T-helper 1 cell (primary cell): Measurements from ENCODE around the gene RASSF10.

Source experiments
- DNase-seq, 5 donors: peaks; one replicate each; pipeline ENCODE4 v3.0.0-alpha.2; 2012 to 2020

Gene RASSF10

DNA sequence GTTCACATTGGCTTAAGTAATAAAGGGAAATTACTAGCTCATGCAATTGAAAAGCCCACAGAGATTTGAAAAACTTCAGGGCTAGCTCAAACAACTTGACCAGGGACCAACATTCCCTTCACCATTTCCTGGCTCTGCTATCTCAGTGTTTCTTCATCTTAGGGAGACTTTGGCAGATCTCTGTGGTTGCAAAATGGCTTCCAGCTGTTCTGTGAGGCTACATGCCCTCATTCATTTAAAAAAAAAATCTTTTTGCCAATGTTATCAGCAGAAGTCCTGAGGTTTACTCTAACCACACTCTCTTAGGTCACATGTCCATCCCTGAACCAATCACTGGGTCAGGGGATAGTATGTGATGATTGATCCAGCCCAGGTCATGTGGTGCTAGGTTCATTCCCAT, 13.9 kb upstream of the RASSF10 start:
- DNase-seq: no peak

DNA sequence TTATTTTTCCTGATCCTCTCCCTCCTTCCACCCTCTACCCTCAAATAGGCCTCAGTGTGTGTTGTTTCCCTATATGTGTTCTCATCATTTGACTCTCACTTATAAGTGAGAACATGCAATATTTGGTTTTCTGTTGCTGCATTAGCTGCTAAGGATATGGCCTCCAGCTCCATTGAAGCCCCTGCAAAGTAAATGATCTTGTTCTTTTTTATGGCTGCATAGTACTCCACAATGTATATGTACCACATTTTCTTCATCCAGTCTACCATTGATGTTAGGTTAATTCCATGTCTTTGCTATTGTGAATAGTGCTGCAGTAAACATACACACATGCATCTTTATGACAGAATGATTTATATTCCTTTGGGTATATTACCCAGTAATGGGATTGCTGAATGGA, 13.3 kb upstream of the RASSF10 start:
- DNase-seq: no peak

DNA sequence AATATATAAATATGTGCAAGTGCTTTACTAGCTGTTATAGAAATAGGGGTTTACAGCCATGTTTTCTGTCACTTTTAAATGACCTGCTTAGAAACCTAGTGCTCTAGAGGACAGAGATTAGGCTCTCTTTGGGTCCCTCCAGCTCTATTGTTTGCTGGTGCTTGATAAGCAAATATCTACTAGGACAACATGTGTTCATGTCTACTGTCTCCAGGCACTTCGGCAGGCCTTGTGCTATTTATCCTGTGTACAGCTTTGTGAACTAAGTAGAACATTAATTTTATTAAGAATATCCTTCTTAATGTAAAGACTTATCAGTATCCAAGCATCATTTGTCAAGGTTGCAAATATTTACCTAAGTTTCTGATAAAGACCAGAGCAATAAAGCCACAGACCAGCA, 11.9 kb upstream of the RASSF10 start:
- no peak for DNase-seq

DNA sequence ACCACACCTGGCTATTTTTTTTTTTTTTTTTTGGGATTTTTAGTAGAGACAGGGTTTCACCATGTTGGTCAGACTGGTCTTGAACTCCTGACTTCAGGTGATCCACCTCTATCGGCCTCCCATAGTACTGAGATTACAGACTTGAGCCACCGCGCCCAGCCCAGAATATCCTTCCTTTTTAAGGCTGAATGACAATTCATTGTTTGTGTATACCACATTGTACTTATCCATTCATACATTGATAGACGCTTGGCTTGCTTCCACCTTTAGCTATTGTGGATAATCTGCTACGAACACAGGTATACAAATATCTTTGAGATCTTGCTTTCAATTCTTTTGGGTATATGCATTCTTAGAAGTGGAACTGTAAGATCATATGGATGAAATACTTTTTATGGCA, 10.8 kb upstream of the RASSF10 start:
- no peak for DNase-seq

DNA sequence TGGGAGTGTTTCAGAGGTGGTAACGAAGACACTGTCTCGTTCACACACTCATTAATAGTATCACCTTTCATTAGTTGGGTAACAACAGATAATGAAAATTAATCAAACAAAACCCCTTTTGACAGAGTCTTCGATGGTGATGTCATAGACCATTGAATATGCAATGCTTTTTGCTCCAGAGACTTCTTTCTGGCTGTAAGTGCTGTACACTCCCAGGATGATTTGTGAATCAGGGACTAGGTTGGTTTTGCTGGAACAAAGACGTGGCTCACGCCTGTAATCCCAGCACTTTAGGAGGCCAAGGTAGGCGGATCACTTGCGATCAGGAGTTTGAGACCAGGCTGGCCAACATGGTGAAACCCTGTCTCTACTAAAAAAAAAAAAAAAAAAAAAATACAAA, 9.5 kb upstream of the RASSF10 start:
- no peak for DNase-seq

DNA sequence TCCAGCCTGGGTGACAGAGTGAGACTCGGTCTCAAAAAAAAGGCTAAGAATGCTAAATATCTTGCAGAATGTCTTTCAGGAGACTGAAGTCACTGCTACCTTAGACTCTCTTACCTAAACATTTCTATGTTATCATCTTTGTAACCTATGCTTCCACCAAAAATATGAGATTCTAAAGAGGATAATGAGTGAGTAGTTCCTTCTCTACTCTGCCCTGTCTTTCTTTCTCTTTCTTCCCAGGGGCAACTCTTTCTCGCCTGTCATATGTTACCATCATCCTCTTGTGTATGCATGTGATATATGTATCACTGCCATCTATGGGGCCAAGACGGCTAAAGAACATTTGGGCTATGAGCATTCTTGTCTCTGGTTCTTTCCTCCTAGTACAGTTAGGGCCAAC, 9.0 kb upstream of the RASSF10 start:
- no peak for DNase-seq

DNA sequence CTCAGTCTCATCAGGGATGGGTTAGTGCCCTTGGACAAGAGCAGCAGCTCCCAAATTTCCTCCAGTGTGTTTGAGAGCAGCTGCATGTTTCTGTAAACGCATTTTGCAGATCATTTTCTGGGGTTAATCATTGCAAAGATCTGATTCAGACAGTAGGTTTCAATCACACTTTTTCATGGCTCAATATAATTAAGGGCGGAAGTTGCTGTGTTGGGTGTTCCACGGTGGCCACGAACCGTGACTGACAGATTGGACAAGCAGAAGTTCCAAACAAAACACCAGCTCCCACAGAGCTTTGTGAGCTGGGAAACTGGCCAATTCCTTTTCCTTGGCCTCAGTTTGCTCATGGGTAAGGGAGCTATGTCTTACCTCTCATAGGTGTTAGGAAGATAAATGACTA, 8.4 kb upstream of the RASSF10 start:
- no peak for DNase-seq

DNA sequence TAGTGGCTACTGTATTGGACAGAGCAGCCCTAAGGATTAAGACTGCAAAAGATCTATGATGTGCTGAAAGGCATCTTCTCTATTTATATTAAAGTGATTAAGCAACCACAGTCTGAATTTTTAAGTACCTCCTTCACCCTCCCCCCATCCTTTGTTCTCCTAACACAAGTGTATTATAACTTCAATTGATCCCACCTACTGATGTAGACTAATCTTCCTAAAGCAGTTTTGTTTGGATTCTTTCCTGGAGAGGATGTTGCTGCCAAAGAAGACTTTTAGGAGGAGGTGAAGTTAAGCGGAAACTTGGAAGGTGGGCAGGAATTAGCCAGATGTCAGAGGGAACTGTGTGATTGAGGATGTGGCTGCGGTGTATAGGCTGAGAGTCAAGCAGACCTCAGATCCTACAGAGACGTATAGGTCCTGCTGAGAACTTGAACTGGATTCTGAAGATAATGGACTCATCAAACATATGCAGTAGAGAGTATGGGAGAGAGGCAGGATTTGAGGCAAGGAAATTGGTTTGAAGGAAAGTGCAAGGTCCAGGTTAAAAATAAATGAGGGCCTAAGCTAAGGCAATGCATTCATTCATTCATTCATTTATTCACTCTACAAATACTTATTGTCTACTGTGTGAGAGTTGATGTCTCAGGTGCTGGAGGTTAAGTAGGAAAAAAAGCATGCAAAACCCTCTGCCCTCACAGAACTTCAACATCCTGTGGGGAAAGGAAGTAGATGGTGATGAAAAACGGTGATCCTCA, 5.2 kb upstream of the RASSF10 start:
- DNase-seq: no peak

DNA sequence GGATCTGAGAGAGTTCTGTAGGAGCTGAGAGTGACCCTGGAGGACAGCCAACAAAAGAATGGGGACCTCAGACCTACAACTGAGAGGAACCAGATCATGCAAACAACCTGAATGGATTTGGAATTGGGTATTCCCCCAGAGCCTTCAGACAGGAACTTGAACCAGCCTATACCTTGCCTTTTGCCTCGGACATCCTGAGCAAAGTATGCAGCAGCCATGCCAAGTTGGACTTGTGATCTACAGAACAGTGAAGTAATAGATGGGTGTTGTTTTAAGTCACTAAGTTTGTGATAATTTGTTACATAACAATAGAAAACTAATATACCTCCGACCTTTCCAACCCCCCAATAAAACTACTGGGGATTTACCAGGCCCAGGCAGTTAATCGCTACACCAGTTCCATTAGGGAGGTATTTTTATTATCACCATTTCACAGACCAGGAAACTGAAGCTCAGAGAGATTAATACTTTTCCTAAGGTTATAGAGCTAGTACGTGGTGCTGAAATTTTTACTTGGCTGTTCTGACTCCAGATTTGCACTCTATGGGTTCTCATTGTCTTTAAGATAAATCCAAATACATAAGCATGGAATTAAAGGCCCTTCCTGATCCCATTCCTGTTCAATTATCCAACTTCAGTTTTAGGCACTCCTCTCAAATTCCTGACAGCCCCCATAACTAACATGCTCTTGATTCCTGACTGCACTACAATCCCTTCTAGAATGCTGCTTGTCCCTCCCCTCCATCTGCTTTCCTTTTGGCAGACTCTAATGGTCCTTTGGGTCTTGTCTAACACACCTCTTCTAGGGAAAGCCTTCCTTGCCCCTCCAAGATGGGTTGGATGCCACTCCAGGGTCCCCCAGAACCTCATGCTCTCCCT, 1.7 kb upstream of the RASSF10 start:
- DNase-seq: no peak

DNA sequence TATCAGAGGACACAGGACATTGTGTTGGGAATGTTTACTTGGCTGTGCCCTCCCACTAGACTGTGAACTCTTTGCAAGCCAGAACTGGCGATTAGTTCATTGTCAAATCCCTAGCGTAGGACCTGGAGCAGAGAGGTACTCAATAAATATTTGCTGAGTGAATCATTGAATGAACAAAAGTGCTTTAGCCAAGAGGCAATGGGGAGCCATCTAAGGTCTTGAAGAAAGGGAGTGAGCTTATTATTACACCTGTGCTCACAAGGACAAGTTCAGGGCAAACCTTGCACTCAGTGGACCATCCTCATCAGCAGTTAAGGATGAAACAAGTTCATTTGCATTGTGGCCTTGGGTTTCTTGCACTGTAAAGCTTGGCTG, 1.1 kb upstream of the RASSF10 start:
- no peak for DNase-seq

DNA sequence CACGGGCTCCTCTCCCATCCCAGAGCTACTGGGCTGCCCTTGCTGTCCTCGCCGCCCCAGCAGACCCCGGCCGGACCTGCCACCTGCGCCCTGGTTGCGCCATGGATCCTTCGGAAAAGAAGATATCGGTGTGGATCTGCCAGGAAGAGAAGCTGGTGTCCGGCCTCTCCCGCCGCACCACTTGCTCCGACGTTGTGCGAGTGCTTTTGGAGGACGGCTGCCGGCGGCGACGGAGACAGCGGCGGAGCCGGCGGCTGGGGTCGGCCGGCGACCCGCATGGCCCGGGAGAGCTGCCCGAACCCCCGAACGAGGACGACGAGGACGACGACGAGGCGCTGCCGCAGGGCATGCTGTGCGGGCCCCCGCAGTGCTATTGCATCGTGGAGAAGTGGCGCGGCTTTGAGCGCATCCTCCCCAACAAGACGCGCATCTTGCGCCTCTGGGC, 382 bp downstream of the RASSF10 start:
- DNase-seq: no peak

DNA sequence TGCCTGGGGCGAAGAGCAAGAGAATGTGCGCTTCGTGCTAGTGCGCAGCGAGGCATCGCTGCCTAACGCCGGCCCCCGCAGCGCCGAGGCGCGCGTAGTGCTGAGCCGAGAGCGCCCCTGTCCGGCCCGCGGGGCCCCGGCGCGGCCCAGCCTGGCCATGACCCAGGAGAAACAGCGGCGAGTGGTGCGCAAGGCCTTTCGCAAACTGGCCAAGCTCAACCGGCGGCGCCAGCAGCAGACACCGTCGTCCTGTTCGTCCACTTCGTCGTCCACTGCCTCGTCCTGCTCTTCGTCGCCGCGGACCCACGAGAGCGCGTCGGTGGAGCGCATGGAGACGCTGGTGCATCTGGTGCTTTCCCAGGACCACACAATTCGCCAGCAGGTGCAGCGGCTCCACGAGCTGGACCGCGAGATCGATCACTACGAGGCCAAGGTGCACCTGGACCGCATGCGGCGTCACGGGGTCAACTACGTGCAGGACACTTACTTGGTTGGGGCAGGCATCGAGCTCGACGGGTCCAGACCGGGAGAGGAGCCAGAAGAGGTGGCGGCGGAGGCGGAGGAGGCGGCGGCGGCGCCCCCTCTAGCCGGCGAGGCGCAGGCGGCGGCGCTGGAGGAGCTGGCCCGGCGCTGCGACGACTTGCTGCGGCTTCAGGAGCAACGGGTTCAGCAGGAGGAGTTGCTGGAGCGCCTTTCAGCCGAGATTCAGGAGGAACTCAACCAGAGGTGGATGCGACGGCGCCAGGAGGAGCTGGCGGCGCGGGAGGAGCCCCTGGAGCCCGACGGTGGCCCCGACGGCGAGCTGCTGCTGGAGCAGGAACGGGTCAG, 1.0 kb downstream of the RASSF10 start:
- no peak for DNase-seq

DNA sequence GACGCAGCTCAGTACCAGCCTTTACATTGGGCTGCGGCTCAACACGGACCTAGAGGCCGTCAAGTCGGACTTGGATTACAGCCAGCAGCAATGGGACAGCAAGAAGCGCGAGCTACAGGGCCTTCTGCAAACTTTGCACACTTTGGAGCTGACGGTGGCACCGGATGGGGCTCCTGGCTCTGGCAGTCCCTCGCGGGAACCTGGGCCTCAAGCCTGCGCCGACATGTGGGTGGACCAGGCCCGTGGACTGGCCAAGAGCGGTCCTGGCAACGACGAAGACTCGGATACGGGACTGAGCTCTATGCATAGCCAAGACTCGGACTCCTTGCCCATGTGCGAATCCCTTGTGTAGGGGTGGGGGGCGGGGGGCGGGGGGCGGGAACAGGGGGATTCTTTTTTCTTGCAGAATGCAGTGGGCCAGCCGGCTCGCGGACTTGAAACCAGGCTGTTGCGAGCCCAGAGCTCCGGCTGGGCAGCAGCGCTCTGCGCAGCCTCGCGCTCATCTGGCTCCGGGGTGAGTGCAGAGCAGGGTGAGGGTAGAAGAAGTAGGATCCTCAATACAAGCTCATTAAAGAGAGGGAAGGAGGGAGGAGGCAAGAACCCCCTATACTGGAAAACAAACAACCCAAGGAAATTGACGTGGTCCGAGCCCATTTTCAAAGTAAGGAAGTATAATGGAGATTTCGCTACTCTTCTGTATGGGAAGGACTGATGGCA, 1.8 kb downstream of the RASSF10 start:
- DNase-seq: no peak

DNA sequence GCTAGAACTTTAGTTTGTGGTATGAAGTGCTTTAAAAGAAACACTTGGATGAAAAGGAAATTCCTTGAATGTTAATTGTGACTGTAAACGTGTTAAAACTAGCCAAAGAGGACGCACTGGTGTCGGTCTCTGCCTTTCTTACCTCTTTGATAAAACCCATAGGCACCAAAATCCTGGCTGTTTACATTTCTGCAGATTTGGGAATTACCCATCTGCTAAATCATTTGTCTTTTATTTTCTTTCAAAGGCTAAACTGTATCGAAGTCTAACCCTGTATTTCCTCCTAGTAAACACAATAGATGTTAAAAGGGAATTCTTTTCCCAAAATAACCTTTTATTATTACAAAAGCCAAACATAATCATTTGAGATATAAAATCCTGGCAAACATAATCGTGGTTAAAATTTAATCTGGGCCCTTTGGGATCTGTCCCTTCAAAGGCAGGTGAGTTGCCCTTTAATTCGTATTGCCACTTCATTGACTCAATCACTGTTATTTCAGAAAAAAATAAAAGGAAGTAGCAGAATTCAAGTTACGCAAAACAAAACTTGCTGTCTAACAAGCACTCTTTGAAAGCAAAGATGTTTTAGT, 2.4 kb downstream of the RASSF10 start:
- DNase-seq: no peak

DNA sequence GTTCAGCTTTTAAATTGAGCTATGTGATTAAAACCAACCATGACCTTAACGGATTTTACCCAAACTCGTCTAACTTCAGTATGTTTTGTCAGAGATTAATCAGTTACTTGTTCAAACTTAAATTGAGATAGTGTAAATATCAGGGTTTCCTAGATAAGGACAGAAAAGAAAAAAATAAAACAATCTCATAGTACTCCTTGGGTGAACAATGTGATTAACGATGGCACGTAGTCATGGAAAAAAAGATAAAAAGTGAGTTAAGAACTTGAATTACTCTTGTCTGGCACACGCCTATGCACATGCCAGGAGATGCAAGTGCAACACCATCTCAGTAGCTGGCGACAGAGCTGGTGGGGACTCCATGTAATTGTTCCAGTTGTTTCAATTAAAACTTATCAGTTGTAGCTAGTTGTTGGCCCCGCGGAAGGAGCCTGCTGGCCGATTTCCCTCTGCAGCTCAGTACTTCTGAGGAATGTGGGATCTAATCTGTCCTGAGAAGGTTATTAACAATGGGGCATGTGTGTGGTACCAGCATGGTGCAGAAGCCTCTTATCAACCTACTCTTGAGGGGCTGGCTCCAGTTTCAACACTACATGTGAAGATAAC, 3.0 kb downstream of the RASSF10 start:
- DNase-seq: no peak

DNA sequence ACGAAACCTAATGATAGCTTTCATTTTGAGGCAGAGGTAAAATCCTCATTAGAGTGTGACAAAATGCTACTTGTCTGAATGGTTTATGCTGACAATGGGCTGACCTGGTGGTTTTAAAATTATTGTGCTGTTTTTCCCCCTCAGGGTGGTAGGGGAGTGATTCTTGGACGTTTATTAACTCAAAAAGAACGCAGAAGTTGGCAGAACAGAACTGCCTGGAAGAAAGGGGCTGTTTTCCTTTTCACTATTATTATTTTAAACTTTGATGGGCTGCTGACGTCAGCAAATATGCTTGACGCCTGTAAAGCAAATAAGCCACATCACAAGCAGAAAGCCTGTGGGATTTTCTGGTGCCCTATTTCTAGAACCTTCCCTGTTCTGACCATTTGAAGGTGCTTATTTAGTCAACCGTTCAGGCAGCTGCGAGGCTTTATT, 4.0 kb downstream of the RASSF10 start:
- no peak for DNase-seq

DNA sequence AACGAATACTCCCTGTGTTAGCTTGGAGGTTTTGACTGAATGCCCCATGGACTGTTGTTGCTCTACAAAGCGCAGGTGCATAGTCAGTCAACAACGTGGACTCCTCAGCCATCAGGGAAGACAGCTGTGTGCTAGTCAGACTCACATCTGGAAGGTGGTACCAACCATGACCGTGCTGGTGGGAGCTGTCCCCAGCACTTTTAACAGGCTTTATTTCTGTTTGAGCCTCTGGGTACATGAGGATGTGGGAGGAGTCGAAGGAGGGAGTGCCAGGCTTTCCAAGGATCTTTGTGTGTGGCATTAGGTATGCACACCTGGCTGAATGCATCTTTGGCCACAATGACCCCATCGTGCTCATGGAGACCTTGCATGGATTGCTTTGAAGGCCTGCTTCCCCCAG, 6.6 kb downstream of the RASSF10 start:
- DNase-seq: no peak

DNA sequence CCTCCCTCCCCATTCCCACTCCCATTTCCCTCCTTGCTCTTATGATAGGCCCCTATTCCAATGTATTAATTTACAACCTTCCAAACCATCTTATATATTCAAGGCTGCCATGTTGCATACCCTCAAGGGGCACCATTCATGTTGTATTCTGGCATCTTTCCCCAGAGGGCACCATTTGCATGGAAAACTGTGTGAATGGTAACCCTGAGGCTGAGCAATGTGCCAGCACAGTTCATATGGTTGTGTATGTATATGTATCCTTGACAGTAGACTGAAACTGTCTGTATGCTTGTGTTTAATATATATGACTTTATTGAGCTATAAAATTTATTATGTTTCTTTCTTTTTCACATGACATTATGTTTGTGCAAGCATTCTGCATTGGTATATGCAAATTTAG, 7.3 kb downstream of the RASSF10 start:
- no peak for DNase-seq

DNA sequence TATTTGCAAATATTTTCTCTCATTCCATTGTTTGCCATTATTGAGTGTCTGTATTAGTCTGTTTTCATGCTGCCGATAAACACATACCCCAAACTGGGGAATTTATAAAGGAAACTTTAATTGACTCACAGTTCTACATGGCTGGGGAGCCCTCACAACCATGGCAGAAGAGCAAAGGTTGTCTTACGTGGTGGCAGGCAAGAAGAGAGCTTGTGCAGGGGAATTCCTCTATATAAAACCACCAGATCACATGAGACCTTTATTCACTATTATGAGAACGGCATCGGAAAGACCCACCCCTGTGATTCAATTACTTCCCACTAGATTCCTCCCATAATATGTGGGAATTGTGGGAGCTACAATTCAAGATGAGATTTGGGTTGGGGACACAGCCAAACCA, 10.2 kb downstream of the RASSF10 start:
- no peak for DNase-seq

DNA sequence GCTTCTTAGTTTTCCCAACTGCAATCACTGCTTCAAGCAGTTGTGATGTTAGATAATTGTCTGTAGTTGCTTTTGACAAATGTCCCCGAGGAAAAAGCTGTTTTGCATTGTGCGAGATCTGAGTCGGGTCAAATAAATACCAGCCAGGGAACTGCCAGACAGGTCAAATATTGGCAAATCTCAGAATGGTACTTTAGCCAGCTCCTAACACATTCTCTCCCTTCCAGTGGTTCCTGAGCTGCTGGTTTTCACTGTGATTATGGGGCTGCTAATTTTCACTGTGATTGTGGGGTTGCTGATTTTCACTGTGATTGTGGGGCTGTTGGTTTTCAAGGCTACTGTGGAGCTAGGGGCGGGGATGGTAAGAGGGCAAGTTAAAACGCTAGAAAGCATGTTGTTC, 14.3 kb downstream of the RASSF10 start:
- DNase-seq: no peak

DNA sequence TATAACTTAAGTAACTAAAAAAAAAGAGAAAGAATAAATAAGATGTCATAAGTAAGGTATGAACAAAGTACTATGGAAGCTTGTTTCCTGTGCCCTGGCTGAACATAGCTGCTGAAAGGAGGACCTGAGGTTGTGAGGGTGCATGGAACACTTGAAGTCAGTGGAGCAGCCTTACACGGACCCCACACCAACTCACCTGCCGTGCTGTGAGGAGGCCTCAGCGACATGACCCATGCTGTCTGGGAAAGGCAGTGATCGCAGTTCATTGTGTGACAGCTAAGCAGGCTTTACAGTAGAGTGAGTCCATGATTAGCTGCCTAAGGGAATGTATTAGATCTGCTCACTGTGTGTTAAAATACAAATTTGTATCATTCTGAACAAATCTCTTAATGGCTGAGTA, 17.6 kb downstream of the RASSF10 start:
- DNase-seq: no peak

DNA sequence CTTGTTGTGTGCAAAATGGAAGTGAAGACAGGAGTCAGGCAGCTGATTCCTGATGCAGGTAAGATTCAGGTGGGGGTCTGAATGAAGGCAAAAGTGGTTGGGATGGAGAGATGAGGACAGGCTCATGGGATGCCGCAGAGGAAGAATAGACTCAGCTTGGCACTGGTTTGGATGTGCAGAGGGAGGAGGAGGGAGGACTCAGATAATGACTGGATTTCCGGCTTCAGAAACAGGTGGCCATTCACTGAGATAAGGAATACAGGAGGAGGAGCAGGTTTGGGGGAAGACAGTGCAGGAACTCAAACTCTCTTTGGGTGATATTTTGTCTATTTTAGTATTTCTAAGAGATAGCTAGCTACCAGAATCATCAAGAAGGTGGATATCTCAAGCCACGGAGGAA, 19.2 kb downstream of the RASSF10 start:
- DNase-seq: no peak
